HG03025 (cell line): ENCODE measurements around the gene RAB11FIP4.

Experiments
- ATAC-seq: cut with Tn5 transposase; IDR thresholded peaks from one replicate; pipeline ENCODE4 v1.9.1; 2021; ENCODE audit warnings: mild to moderate bottlenecking, moderate library complexity; ENCODE audit not compliant: unreplicated experiment, low FRiP score

Gene RAB11FIP4

GRCh38 chr17:31513731-31514427 is 122.4 kb downstream of the RAB11FIP4 start:
- ATAC-seq: no peak

DNA sequence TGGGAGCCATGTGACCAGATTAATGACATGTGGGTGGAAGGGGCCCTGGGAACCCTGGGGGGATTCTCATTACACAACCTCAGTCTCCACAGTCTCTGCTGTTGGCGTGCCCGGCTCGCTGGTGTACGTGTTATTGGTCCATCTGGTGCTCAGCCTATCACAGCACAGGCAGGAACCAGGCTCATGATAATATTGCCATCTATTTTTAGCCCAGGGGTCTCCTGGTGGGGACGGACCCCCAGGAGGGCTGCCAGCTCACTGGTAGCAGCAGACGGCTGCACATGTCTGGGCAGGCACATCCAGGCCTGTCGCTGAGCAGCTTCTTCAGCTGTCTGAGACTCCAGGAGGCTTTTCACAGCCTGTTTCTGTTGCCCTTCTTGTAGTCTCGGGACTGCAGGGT is 123.8 kb downstream of the RAB11FIP4 start:
- no peak for ATAC-seq

DNA sequence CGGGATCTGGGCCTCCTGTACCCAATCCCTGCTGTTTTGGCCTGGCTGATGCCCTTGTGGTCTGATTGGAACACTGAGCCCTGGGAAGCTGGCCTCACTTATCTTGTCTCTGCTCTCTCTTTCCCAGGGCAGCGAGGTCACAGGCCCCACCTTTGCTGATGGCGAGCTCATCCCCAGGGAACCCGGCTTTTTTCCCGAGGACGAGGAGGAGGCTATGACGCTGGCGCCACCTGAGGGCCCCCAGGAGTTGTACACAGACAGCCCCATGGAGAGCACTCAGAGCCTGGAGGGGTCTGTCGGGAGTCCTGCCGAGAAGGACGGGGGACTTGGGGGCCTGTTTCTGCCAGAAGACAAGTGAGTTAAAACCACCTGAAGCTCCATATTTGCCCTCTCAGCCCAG is 126.0 kb downstream of the RAB11FIP4 start:
- ATAC-seq: no peak

- ATAC-seq: no peak
Observed at GRCh38 chr17:31518478-31518877, 127.0 kb downstream of the RAB11FIP4 start.

- ATAC-seq: no peak
Observed at GRCh38 chr17:31521632-31522283, 130.3 kb downstream of the RAB11FIP4 start.

- ATAC-seq: no peak
Observed at GRCh38 chr17:31522284-31522931, 130.9 kb downstream of the RAB11FIP4 start.

DNA sequence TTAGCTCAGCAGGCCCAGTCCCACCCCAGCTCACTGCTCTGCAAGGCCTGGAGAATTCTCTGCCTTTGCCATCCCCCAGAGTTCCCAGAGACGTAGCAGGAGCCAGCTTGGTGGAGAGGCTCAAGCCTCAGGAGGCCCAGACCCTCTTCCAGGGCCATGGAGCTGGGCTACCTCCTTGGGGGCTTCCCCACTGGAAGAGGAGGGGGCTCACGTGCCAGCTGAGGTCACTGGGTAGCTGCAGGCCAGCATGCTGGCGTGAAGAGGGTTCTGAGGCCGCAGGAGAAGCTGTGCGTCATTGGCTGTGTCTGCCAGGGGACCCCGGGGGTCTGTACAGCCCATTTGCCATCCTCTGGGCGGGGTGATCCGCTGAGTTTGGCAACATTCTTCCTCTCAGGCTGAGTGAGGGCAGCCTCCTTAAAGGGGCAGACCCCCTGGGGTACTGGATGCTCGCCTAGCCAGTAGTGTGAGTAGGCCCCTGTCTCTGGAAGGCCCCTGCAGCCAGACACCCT is 131.6 kb downstream of the RAB11FIP4 start:
- ATAC-seq: no peak

GRCh38 chr17:31523862-31524730 is 132.6 kb downstream of the RAB11FIP4 start:
- ATAC-seq: no peak

GRCh38 chr17:31524926-31525800 is 133.7 kb downstream of the RAB11FIP4 start:
- no peak for ATAC-seq

- ATAC-seq: no peak
Observed at GRCh38 chr17:31525801-31526549, 134.5 kb downstream of the RAB11FIP4 start.

DNA sequence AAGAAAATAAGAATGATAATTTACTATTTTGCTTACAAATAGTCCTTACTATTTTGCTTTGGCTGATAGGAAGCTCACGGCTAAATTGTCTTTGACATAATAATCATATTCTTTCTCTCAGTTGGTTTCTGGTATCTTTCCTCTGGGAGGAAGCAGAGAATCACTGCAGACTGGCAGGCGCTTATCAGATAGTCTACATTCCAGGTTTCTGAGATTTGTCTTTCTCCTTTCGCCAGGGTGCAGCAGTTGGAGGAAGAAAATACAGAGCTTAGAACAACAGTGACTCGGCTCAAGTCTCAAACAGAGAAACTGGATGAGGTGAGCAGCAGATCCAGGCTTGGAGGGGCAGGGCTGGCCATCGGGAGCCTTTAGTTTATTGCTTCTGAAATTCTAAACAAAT is 136.1 kb downstream of the RAB11FIP4 start:
- no peak for ATAC-seq

GRCh38 chr17:31528291-31528874 is 136.9 kb downstream of the RAB11FIP4 start:
- ATAC-seq: no peak

DNA sequence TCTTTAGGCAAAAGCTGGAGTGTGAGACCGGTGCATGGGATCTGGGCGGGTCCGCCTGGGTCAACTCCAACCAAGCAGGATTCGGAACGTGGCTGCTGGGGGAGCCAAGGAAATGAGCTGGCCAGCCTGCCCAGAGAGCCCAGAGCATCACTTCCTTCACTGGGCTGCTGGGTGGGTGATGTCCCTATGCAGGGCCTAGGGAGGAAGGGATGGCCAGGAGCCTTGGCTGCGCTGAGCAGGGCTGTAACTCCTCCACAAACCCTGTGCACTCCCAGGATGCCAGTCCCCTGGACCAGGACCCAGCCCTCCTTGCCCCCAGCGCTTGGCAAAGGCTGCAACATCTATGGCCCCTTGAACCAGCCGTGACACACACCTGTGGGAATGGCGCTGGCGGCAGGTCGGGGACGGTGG is 138.4 kb downstream of the RAB11FIP4 start:
- ATAC-seq: no peak

DNA sequence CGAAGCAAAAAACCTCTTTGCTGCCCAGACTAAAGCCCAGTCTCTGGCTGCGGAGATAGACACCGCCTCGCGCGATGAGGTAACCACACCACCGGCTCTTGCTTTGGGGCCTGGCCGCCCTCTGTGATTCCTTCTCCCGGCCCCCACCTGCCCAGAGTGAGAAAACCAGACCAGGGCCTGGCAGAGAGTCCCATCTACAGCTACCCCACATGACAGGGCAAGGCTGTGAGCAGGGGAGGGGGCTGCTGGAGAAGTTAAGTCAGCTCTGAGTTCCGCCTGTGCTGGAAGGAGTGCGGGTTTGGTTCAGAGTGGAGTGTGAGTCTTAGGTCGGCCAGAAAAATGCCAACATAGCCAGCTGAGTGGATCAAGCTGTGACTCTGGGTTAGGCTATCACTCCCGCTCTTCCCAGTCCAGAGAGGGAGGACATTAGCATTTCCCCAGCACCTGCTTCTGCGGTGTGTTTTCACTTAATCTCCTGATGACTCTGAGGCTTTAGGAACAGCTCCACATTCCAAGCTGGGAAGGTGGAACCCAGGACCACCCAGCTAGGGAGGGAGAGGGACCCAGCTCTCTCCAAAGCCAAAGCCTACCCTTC is 139.0 kb downstream of the RAB11FIP4 start:
- no peak for ATAC-seq

DNA sequence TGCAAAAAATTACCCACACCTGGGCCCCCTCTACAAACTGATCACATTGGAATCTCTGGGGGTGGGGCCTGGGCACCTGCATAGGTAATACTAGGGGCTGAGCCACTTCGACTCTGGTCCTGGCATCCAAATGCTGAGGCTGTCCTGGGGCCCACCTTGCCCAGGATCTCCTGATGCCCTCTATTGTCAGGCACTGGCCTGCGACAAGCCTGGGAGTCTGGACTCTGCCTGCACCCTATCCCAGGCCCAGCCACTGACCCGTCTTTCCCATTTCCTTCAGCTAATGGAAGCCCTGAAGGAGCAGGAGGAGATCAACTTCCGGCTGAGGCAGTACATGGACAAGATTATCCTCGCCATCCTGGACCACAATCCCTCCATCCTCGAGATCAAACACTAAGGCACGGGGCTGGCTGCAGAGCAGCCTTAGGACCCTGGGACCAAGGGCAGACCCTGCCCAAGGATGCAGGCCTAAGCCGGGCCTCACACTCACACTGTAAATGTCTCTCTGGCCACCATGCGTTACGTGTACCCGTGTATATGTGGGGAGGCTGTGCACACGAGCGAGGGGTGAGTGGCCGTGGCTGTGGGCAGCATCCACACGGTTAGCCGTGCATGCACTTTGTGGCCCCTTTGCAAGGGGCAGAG is 140.0 kb downstream of the RAB11FIP4 start:
- no peak for ATAC-seq

DNA sequence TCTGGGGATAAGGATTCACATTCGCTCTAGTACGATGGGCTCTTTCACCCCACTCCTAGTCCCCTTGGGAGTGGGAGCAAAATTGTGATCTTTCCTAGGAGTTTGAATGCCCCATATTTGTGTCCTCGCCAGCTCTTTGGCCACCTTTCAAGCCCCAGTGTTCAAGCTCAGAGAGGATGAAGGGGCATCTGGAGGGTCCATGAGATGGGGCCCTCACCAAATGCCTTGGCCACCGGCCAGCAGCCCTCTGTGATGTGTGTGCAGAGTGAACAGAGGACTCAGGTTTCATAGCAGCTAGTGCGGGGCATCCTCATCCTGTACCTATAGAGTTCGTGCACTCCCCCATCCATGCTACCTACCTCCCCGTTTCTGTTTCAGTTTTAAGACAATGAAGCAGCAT is 140.6 kb downstream of the RAB11FIP4 start:
- no peak for ATAC-seq

GRCh38 chr17:31532526-31532925 is 141.1 kb downstream of the RAB11FIP4 start:
- ATAC-seq: no peak
